Muscle layer of duodenum (tissue), 2 donors: ENCODE results near the gene COL8A1.
"Not testable (repeated sequence)": the region's sequence is repeated elsewhere in the genome, so short reads cannot be mapped to it uniquely, and the experiment has no call there.

Experiments
- H3K27ac ChIP-seq: one replicate; pipeline ENCODE4 v1.7.0; 2013; ENCODE audit warnings: mild to moderate bottlenecking, low read length
- H3K27me3 ChIP-seq: one replicate; pipeline ENCODE4 v1.7.0; 2013; ENCODE audit warnings: low read depth, mild to moderate bottlenecking, control low read depth, low read length
- H3K36me3 ChIP-seq, 2 donors: one replicate each; pipeline ENCODE4 v1.7.0; 2013; ENCODE audit warnings: low read length in 2 of 2, control low read depth in 1 of 2, mild to moderate bottlenecking in 1 of 2; ENCODE audit not compliant: insufficient read depth in 2 of 2, control insufficient read depth in 1 of 2
- H3K4me1 ChIP-seq, 2 donors: one replicate each; pipeline ENCODE4 v1.7.0; 2013; ENCODE audit warnings: low read length in 2 of 2, mild to moderate bottlenecking in 2 of 2, control low read depth in 1 of 2, moderate library complexity in 1 of 2; ENCODE audit not compliant: insufficient read depth in 2 of 2, control insufficient read depth in 1 of 2
- H3K4me3 ChIP-seq, 2 donors: one replicate each; pipeline ENCODE4 v1.7.0; 2013; ENCODE audit warnings: low read length in 2 of 2, low read depth in 1 of 2, mild to moderate bottlenecking in 1 of 2
- H3K9me3 ChIP-seq, 2 donors: one replicate each; pipeline ENCODE4 v1.7.0; 2013; ENCODE audit warnings: low read length in 2 of 2, control low read depth in 1 of 2, mild to moderate bottlenecking in 1 of 2; ENCODE audit not compliant: control insufficient read depth in 1 of 2
- donor health status: healthy.

Gene COL8A1

DNA sequence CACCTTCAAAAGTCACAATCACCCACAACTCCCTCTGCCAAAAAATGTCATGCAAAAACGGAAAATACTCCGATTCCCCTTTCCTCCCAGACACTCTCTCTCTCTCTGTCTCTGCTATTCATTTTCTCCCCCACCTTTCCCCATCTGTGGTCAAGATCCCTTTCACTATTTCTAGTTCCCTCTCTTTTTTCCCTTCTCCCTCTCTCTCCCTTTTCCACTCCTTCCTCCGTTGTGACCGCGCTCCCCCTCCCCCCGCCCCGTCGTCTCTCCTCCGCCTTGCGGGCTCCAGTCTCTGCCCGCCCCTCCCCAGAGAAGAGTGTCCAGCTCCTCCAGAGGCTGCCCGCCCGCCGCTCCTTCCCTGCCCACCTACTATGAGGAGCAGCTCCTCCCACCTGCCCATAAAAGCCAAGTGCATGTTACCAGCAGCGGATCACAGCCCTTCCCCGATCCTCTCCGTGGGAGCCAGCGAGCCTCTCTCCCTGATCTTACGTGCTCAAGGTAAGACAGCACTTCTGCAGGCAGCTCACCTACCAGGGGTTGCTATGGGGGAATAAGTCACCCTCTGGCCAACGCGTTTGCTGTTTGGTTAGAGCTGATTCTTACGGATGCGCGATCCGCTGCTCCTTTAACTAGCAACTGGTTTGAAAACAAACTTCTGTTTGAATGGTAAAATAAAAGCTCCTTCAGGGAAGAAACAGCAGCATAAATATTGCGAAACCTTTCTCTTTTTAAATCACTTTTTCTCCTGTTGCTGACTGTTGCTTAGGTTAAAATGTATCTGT, at the start of gene COL8A1:
Gene COL8A1, plus strand, starts transcription at position 428 of the 782 bp plus-strand sequence. CDS start 152,089 bp downstream, outside the sequence.
- peak within 1 kb of the TSS; percentile 72 for H3K4me3 ChIP-seq
- no peaks in the 10 kb centered on the region for H3K36me3 ChIP-seq
- H3K27ac ChIP-seq = peak within 1 kb of the TSS; percentile 79
- H3K27me3 ChIP-seq = no peaks in the 10 kb centered on the region
- peaks cover 0 to 6% of the 10 kb centered on the region in 2 donors for H3K4me1 ChIP-seq
- H3K9me3 ChIP-seq = no peaks in the 10 kb centered on the region

DNA sequence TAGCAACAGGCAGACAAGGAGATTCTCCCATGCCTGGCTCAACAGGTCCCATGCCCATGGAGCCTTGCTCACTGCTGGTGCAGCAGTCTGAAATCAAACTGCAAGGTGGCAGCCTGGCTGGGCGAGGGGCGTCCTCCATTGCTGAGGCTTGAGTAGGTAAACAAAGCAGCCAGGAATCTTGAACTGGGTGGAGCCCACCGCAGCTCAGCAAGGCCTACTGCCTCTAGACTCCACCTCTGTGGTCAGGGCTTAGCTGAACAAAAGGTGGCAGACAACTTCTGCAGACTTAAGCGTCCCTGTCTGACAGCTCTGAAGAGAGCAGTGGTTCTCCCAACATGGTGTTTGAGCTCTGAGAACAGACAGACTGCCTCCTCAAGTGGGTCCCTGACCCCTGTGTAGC, 49.2 kb upstream of the COL8A1 start:
- H3K4me1 ChIP-seq, H3K36me3 ChIP-seq: not testable (repeated sequence)

DNA sequence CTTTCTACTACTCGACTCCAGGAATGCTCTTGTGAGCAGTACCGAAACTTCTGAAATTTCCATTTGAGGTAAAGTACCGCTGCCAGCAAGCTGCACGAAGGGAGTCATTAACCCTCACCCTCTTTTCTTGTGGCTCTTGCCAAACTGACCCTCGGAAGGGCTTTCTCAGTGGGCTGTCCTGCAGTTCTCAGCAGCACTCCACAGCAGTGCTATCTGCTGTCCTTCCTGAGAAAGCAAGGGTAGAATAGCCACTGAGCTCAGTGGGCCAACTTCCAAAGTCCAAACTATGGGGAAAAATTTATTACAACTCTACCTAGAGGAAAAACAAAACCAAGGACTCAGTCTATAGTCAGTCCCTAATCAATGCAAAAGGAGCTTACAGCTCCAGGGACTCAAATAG, 38.5 kb upstream of the COL8A1 start:
- Histone ChIP-seq H3K4me3 (no peak overlapping the region), H3K27ac (no peak overlapping the region), H3K36me3 (no peaks in the 10 kb centered on the region), H3K4me1 (no peaks in the 10 kb centered on the region), H3K27me3 (no peaks in the 10 kb centered on the region), H3K9me3 (no peaks in the 10 kb centered on the region)

More for the DNA sequence above, 49.2 kb upstream of the COL8A1 start:
- H3K9me3 ChIP-seq, H3K27ac ChIP-seq, H3K4me3 ChIP-seq, H3K27me3 ChIP-seq: not testable (repeated sequence)

DNA sequence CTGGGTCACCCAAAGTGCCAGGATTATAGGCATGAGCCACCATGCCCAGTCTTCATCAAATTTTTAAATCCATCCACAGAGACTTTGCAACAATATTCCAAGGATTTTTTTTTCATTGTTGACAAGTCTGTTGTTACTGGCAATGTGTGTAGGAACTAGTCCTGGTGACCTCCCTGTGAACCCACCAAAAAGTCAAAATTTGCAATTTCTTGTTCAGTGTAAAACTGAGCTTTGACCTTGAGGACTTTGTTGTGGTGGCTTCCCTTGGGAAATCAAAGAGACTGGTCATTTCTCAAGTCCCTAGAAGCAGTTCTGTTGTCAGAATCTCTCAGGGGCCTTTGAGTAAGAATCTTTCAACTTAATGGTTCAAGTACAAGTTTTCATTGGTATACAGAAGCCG, 36.9 kb upstream of the COL8A1 start:
- H3K36me3 ChIP-seq = no peaks in the 10 kb centered on the region
- H3K27ac ChIP-seq = no peak overlapping the region
- no peaks in the 10 kb centered on the region for H3K27me3 ChIP-seq
- H3K9me3 ChIP-seq = no peaks in the 10 kb centered on the region
- H3K4me1 ChIP-seq = no peaks in the 10 kb centered on the region
- no peak overlapping the region for H3K4me3 ChIP-seq

DNA sequence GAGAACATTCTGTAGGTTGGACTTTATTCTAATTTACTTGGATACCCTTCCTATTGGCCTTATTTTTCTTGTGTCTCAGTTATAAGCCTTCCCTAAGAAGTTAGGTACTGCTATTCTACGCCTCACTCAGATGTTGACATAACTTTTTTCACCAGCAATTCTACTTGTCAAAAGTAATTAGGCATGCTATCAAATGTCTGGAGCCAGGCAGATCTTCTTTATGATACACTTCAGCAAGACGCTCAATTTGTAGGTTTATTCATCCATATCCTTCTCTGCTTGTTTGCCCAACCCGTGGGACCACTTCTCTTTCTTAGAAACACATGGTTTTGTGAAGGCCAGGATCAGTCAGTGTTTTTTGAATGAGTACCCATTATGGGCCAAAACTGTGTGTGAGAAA, 36.2 kb upstream of the COL8A1 start:
- H3K4me1 ChIP-seq = no peaks in the 10 kb centered on the region
- no peak overlapping the region for H3K27ac ChIP-seq

DNA sequence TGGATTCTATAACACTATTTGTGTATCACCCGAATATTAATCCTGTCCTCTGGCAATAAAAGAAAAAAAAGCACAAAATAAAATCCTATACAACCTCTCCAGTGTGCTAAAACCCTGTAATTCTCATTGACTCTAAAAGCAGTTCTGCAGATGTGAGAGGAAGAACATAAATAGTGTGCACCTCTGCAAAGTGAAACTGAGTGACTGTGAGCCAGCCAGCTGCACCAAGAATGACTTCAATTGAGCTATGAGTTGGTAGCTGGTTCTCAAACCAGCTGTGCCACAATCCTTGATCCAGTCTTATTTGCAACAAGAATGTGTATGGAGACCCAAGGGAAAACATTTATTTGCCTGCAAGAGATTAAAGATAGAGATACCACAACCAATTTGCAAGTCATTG, 31.2 kb upstream of the COL8A1 start:
- Histone ChIP-seq H3K4me1 (no peaks in the 10 kb centered on the region), H3K36me3 (no peaks in the 10 kb centered on the region), H3K27me3 (no peaks in the 10 kb centered on the region), H3K4me3 (no peak overlapping the region), H3K27ac (no peak overlapping the region), H3K9me3 (no peaks in the 10 kb centered on the region)

More for the DNA sequence above, 36.2 kb upstream of the COL8A1 start:
- H3K36me3 ChIP-seq = no peaks in the 10 kb centered on the region
- no peaks in the 10 kb centered on the region for H3K27me3 ChIP-seq
- H3K4me3 ChIP-seq = no peak overlapping the region
- no peaks in the 10 kb centered on the region for H3K9me3 ChIP-seq

DNA sequence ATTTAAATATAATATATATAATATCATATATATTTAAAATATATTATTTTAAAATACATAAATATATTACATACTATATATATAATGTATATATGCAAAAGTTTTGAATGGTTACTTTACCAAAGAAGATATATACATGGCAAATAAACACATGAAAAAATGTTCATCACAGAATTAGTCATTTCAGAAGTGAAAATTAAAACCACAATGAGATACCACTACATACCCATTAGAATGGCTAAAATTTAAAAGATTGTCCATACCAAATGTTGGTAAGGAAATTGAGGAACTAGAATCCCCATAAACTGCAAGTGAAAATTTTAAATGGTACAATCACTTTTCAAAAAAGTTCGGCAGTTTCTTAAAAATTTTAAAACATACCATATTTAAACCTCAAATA, 23.6 kb upstream of the COL8A1 start:
- H3K4me3 ChIP-seq = no peak overlapping the region
- H3K27ac ChIP-seq = no peak overlapping the region
- no peaks in the 10 kb centered on the region for H3K4me1 ChIP-seq
- no peaks in the 10 kb centered on the region for H3K27me3 ChIP-seq
- H3K36me3 ChIP-seq = no peaks in the 10 kb centered on the region
- H3K9me3 ChIP-seq = no peaks in the 10 kb centered on the region

DNA sequence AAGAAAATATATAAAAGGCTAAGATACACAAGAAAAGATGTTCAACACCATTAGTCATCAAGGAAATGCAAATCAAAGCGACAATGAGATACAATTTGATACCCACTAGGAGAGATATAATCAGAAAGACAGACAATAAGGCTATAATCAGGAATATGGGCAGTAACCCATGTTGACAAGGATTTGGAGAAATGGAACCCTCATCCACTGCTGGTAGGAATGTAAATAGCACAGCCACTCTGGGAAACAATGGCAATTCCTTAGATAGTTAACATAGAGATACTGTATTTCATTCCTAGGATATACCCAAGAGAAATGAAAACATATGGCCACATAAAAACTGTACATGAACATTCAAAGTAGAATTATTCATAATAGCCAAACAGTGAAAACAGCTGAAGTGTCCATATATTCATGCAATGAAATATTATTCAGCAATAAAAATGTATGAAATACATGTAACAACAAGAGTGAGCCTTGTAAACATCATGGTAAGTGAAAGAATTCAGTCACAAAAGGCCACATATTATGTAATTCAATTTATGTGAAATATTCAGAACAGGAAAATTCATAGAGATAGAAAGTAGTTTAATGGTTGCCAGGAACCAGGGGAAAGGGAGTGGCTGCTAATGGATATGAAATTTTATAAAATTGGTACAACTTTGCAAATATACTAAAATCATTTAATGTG, 18.2 kb upstream of the COL8A1 start:
- H3K4me1 ChIP-seq = no peaks in the 10 kb centered on the region
- H3K36me3 ChIP-seq = no peaks in the 10 kb centered on the region
- H3K27me3 ChIP-seq = no peaks in the 10 kb centered on the region
- H3K4me3 ChIP-seq = no peak overlapping the region
- no peak overlapping the region for H3K27ac ChIP-seq
- no peaks in the 10 kb centered on the region for H3K9me3 ChIP-seq

DNA sequence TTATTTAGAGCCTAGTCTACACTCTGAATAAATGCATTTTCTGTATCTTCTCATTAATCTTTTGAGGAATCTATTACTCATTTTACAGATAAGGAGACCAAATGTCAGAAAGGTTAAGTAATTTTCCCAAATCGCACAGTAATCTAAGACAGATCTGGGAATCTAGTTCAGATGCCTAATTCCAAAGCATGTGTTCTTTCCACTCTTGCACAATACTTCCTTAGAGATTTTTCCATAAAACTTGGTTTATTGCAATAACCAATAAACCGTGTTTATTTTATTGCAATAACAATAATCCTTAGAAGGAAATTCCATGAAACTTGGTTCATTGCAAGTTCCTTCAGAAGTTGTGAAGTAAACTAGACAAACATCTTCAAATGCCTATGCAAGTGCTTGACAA, 17.4 kb upstream of the COL8A1 start:
- Histone ChIP-seq H3K27ac (no peak overlapping the region), H3K9me3 (no peaks in the 10 kb centered on the region), H3K27me3 (no peaks in the 10 kb centered on the region), H3K4me3 (no peak overlapping the region), H3K4me1 (no peaks in the 10 kb centered on the region), H3K36me3 (no peaks in the 10 kb centered on the region)

DNA sequence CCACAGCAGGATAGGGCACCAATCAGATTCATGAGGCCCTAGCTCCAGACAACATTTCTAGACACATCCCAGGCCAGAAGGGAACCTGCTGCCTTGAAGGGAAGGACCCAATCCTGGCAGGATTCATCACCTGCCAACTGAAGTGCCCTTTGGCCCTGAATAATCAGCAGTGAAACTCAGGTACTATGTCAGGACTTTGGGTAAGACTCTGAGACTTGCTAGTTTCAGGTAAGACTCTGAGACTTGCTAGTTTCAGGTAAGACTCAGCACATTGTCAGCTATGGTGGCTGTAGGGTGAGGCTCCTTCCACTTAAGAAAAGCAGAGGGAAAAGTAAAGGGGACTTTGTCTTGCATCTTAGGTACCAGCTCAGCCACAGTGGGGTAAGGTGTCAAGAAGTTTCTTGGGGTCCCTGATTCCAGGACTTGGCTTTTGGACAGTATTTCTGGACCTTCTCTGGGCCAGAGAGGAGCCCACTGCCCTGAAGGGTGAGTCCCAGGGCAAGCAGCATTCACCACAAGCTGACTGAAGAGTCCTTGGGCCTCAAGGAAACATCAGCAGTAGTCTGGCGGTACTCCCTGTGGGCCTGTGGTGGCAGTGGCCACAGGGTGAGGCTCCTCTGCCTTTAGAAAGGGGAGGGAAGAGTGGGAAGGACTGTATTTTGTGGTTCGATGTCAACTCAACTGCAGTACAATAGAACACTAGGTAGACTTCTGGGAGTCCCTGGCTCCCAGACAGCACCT, 13.7 kb upstream of the COL8A1 start:
- no peaks in the 10 kb centered on the region for H3K36me3 ChIP-seq
- H3K4me1 ChIP-seq = no peaks in the 10 kb centered on the region
- no peak overlapping the region for H3K4me3 ChIP-seq
- no peaks in the 10 kb centered on the region for H3K27me3 ChIP-seq
- no peaks in the 10 kb centered on the region for H3K9me3 ChIP-seq
- H3K27ac ChIP-seq = no peak overlapping the region

DNA sequence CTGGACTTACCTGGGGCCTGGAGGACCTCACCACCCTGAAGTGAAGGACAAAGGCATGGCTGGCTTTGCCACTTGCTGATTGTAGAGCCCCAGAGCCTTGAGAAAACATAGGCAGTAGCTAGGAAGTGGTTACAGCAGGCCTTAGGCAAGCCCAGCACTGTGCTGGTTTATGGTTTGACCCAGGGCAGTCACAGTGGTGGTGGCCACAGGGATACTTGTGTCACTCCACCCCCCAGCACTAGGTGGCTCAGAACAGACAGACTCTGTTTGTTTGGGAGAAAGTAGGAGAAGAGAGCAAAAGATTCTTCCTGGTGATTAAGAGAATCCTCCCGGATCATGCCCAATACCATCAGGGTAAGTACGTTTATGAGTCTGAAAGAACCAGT, 13.2 kb upstream of the COL8A1 start:
- Histone ChIP-seq H3K27ac (no peak overlapping the region), H3K4me1 (no peaks in the 10 kb centered on the region), H3K27me3 (no peaks in the 10 kb centered on the region), H3K9me3 (no peaks in the 10 kb centered on the region), H3K36me3 (no peaks in the 10 kb centered on the region), H3K4me3 (no peak overlapping the region)
